Measurements from ENCODE around the gene MYCBPAP.

DNA sequence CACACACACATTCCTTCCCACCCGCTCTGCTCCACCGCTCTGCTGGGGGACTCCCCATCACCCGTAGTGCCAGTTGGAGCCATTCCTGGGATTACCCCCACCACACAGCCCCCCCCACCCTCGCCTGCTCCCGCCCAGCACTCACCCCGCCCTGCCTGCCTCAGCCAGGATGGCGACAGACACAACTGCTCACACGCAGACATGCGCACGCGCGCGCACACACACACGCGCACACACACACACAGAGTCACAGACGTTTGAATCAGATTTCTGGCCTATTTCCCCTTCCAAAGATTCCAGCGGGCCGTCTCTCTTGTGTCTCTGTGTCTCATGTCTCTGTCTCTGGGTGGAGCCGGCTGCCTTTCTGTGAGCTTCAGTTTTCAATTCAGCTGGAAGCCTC lies 56.7 kb downstream of the MYCBPAP start:
- no peak for TF ChIP-seq CTCF (conservative IDR thresholded peaks at IDR 0.05; ENCODE audit: low read depth, low read length)
- no peak for TF ChIP-seq EZH2phosphoT487 (IDR thresholded peaks at IDR 0.05; ENCODE audit: borderline replicate concordance, low read length)
- TF ChIP-seq EZH2 (IDR thresholded peaks at IDR 0.05; ENCODE audit: low read length, unreplicated experiment), result no peak

Measured in PC-3 (cell line).